Muscle of leg (tissue), 11 donors: ENCODE measurements around the gene GUCA2B. TPM values are rescaled to one million over a fixed set of nuclear protein-coding genes. Genes with fewer than 3 reads are reported as not detected.

Source experiments
- DNase-seq: peaks from one replicate; pipeline ENCODE4 v3.0.0; 2013
- H3K27ac ChIP-seq: one replicate; pipeline ENCODE4 v1.5.1; 2013; ENCODE audit warnings: mild to moderate bottlenecking, low read length, control low read depth
- H3K27me3 ChIP-seq: one replicate; pipeline ENCODE4 v1.6.1; 2013; ENCODE audit warnings: low read length; ENCODE audit not compliant: control insufficient read depth, insufficient read depth
- H3K36me3 ChIP-seq: one replicate; pipeline ENCODE4 v1.6.1; 2013; ENCODE audit warnings: low read length; ENCODE audit not compliant: control insufficient read depth, insufficient read depth
- H3K4me1 ChIP-seq: one replicate; pipeline ENCODE4 v1.6.1; 2013; ENCODE audit warnings: low read length; ENCODE audit not compliant: control insufficient read depth, insufficient read depth
- H3K4me3 ChIP-seq: one replicate; pipeline ENCODE4 v1.5.1; 2013; ENCODE audit warnings: low read length, control low read depth
- H3K9me3 ChIP-seq: replicated peaks from 2 replicates; pipeline ENCODE4 v1.6.1; 2013; ENCODE audit warnings: low read depth, low read length; ENCODE audit not compliant: control insufficient read depth
- WGBS: methylation state at CpG from one replicate; pipeline ENCODE4 v1.1.5; 2013; ENCODE audit warnings: missing lambda C conversion rate; ENCODE audit not compliant: insufficient coverage; 5-methylcytosine and 5-hydroxymethylcytosine counted together
- polyA plus RNA-seq, 8 donors: library from polyadenylated mRNA; unstranded; fragments of 120-200 nt; gene quantifications; one replicate each; pipeline versions ENCODE4 v1.2.1 to v1.2.3, GENCODE V29; 2013; ENCODE audit warnings: inconsistent platforms in 1 of 8, low replicate concordance in 1 of 8; ENCODE audit not compliant: insufficient read length in 8 of 8, insufficient read depth in 1 of 8
- total RNA-seq: library from RNA; stranded (reverse); fragments of 120-200 nt; gene quantifications from one replicate; pipeline ENCODE4 v1.2.4, GENCODE V29; 2013

The GUCA2B gene
- total and polyA plus RNA-seq, 9 donors: 0.32 TPM; not detected in 8

- no peak within 1 kb of the TSS for H3K27ac ChIP-seq
- H3K4me3 ChIP-seq: no peak within 1 kb of the TSS
- H3K9me3 ChIP-seq: peaks cover 5% of the 10 kb centered on the region
- peaks cover 27% of the 10 kb centered on the region for H3K4me1 ChIP-seq
- H3K27me3 ChIP-seq: no peaks in the 10 kb centered on the region
- WGBS: 65% methylated on average over 14 of the region's 24 CpGs
- no peaks in the 10 kb centered on the region for H3K36me3 ChIP-seq
- DNase-seq: no peak
Measured at GRCh38 chr1:42164551-42165420, 11.6 kb downstream of the GUCA2B start, which contains the start of gene GUCA2A. TSS of gene GUCA2A (minus strand) at chr1:42164745. CDS start at chr1:42164712, 33 bp downstream.

DNA sequence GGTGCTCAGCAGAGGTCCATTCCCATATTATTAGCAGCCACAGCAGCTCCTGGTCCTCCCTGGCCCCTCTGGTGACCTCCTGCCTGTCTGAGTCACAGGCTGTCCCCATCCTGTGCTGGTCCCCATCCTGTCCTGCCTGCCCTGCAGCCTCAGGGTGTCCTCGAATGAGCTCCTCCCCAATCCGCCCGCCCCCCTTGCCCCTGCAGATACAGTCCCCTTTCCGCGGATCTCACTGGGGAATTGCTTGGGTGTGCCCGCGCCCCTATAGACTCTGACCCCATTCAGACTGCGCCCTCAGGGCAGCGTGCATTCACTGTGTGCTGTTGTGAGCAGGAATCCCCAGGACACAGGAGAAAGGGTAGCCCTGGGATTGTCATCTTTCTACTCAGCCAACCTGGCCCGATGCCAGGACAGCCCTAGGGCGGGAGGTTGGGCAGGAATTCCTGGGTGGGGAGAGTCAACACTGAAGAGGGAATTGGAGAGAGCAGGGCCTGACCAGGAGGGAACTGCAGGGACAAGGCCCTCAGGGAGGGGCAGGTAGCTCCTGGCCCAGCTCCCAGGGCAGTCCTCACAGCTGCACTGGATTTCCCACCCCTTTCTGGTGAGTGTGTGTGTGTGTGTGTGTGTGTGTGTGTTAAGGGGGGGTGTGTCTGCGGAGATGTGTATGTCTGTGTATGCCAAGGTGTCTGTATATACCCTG, 12.5 kb downstream of the GUCA2B start:
- Histone ChIP-seq H3K4me3 (no peak overlapping the region), H3K27me3 (no peaks in the 10 kb centered on the region), H3K9me3 (peaks cover 5% of the 10 kb centered on the region), H3K4me1 (peaks cover 31% of the 10 kb centered on the region), H3K36me3 (no peaks in the 10 kb centered on the region), H3K27ac (no peak overlapping the region)
- 48% methylated on average over 12 of the region's 12 CpGs for WGBS
- peak; percentile 65 for DNase-seq

- H3K9me3 ChIP-seq: no peaks in the 10 kb centered on the region
- no peak for DNase-seq
- no peak overlapping the region for H3K27ac ChIP-seq
- 70% methylated on average over 21 of the region's 21 CpGs for WGBS
- H3K36me3 ChIP-seq: no peaks in the 10 kb centered on the region
- peaks cover 44% of the 10 kb centered on the region for H3K4me1 ChIP-seq
- no peak overlapping the region for H3K4me3 ChIP-seq
- H3K27me3 ChIP-seq: no peaks in the 10 kb centered on the region
Measured at GRCh38 chr1:42167611-42168390, 14.6 kb downstream of the GUCA2B start.

DNA sequence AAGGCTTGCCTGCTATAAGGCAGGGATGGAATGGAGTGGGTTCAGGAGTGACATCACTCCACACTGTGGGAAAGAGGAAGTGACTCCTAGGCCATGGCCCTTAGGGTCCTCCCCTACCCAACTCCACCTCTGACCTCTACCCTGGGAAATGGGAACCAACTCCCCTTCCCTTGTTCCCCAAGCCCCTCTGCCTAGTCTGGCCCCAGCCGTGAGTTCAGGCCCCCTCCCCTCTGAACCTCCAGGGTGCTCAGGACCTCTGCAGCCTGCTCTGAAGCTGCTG, 15.1 kb downstream of the GUCA2B start:
- no peaks in the 10 kb centered on the region for H3K36me3 ChIP-seq
- H3K4me1 ChIP-seq: peaks cover 48% of the 10 kb centered on the region
- no peak overlapping the region for H3K4me3 ChIP-seq
- no peak for DNase-seq
- no peaks in the 10 kb centered on the region for H3K9me3 ChIP-seq
- WGBS: 17% methylated on average over 1 of the region's 1 CpG
- H3K27me3 ChIP-seq: no peaks in the 10 kb centered on the region
- no peak overlapping the region for H3K27ac ChIP-seq

DNA sequence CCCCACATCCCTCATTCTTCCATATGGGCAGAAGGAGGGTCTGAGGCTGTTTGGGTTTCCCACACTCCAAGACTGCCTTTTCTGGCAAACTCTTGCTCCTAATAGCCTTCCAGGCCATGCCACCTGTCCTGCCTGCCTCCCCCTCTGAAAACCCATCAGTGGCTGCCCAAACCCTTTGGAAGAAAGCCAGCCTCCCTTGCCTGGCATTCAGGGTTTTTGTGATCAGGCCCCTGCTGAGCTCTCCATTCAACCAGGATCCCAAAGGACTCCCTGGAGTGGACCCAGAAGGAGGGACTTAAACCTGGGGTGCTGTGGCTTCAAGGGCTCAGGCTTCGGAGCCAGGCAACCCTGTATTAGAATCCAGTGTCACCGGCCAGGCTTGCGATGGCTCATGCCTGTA, 15.6 kb downstream of the GUCA2B start:
- Histone ChIP-seq H3K9me3 (no peaks in the 10 kb centered on the region), H3K27me3 (no peaks in the 10 kb centered on the region), H3K27ac (no peak overlapping the region), H3K4me1 (peaks cover 50% of the 10 kb centered on the region), H3K36me3 (no peaks in the 10 kb centered on the region), H3K4me3 (no peak overlapping the region)
- WGBS: 80% methylated on average over 1 of the region's 3 CpGs
- peak; percentile 25 for DNase-seq

GRCh38 chr1:42170779-42171621, 17.8 kb downstream of the GUCA2B start:
- H3K27me3 ChIP-seq: no peaks in the 10 kb centered on the region
- no peaks in the 10 kb centered on the region for H3K36me3 ChIP-seq
- H3K4me1 ChIP-seq: peaks cover 41% of the 10 kb centered on the region
- DNase-seq: peak; percentile 48
- no peak overlapping the region for H3K27ac ChIP-seq
- H3K9me3 ChIP-seq: no peaks in the 10 kb centered on the region
- H3K4me3 ChIP-seq: no peak overlapping the region
- WGBS: 77% methylated on average over 10 of the region's 17 CpGs

DNA sequence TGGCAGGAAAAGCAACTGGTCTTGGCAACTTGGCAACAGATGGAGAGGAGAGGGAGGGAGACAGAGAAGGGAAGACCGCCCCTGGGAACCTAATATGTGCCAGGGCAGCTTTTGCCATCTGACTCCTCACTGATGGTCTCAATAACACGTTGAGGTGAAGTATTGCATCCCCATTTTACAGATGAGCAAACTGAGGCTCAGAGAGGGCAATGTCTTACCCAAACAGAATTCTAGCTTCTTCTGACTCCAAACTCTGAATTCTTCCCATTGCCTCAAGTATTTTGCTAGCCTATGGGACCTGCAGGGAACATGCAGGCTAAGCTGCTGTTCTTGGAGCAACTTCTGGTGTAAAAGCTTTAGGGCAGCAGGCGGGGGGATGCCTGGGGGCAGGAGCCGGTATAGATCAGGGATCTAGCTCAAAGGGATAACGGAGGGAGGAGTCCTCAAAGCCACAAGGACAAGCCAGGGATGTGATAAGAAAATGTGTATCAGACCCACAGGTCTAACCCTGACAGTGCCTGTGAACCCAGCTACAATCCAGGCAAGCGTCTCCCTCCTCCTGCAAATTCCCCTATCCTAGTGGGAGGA, 18.6 kb downstream of the GUCA2B start:
- H3K4me3 ChIP-seq: no peak overlapping the region
- 77% methylated on average over 3 of the region's 6 CpGs for WGBS
- H3K27me3 ChIP-seq: no peaks in the 10 kb centered on the region
- H3K36me3 ChIP-seq: peaks cover 2% of the 10 kb centered on the region
- H3K9me3 ChIP-seq: no peaks in the 10 kb centered on the region
- no peak overlapping the region for H3K27ac ChIP-seq
- DNase-seq: no peak
- H3K4me1 ChIP-seq: peaks cover 36% of the 10 kb centered on the region

DNA sequence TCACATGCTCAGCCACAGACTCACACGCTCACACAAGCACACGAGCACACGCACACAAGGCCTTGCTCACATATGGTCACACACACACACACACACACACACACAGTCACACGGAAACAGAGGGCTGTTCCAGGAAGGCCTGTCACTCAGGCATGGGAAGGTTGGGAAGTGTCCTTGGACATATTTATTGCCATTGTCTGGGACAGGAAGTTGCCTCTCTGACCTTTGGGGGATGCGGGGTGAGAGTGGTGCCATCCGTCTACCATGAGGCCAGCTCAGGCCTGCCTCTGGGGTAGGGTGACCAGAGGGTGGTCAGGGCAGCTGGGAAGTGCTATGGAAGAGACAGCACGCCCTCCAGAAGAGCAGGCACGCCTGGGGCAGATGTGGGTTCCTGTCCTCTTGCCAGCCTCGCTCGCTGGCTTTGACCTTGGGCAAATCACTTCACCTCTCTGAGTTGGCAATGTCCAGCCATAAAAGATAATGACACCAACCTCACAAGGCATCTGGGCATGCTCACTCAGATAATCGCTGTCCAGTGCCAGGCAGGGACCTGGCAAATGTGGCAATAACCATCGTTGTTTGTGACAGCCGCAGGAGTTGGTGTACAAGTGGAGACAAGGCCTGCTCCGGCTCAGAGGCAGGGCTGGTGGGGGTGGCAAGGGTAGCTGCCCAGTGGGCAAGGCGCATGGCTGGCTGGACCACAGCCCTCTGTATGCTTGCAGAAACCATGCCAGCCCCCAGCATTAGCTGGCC, 19.3 kb downstream of the GUCA2B start:
- Histone ChIP-seq H3K9me3 (no peaks in the 10 kb centered on the region), H3K27ac (no peak overlapping the region), H3K4me3 (no peak overlapping the region), H3K4me1 (peaks cover 36% of the 10 kb centered on the region), H3K36me3 (peaks cover 2% of the 10 kb centered on the region), H3K27me3 (no peaks in the 10 kb centered on the region)
- DNase-seq: peak; percentile 44
- WGBS: 79% methylated on average over 9 of the region's 15 CpGs
